ENCODE results near the gene FAM193A. TPM values are rescaled to one million over a fixed set of nuclear protein-coding genes. Genes with fewer than 3 reads are reported as not detected.
"Not testable (repeated sequence)": the region's sequence is repeated elsewhere in the genome, so short reads cannot be mapped to it uniquely, and the experiment has no call there.

FAM193A gene
- total RNA-seq, 4 donors from 2014 or later: 16.7 to 18.9 (median 18.0) TPM

GRCh38 chr4:2672700-2673099 lies 136.3 kb downstream of the FAM193A start:
- H3K4me1 ChIP-seq: peaks cover 3 to 8% of the 10 kb centered on the region in 2 donors
- in situ Hi-C loops (cut with MboI; ENCODE audit: low sequenced_read_pairs in 4 of 4): no loop called here
- H3K9me3 ChIP-seq: no peaks in the 10 kb centered on the region
- TF ChIP-seq, protein P1, sequence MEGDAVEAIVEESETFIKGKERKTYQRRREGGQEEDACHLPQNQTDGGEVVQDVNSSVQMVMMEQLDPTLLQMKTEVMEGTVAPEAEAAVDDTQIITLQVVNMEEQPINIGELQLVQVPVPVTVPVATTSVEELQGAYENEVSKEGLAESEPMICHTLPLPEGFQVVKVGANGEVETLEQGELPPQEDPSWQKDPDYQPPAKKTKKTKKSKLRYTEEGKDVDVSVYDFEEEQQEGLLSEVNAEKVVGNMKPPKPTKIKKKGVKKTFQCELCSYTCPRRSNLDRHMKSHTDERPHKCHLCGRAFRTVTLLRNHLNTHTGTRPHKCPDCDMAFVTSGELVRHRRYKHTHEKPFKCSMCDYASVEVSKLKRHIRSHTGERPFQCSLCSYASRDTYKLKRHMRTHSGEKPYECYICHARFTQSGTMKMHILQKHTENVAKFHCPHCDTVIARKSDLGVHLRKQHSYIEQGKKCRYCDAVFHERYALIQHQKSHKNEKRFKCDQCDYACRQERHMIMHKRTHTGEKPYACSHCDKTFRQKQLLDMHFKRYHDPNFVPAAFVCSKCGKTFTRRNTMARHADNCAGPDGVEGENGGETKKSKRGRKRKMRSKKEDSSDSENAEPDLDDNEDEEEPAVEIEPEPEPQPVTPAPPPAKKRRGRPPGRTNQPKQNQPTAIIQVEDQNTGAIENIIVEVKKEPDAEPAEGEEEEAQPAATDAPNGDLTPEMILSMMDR (IDR thresholded peaks at IDR 0.05 in 4 of 5, conservative IDR thresholded peaks at IDR 0.05 in 1 of 5): no peak
- no peak for TF ChIP-seq POLR2A (IDR thresholded peaks at IDR 0.05)
- no peak overlapping the region for H3K27ac ChIP-seq
- no peak overlapping the region for H3K4me3 ChIP-seq
- H3K36me3 ChIP-seq: peaks cover 0 to 36% of the 10 kb centered on the region in 2 donors
- intact Hi-C loops (cut with DNase I; ENCODE audit: low total_unique reads): no loop called here
- DNase-seq: no peak
- ATAC-seq: no peak
- H3K27me3 ChIP-seq: no peaks in the 10 kb centered on the region

- H3K9me3 ChIP-seq: no peaks in the 10 kb centered on the region
- intact Hi-C loops (cut with DNase I; ENCODE audit: low total_unique reads) (no loop called here), in situ Hi-C loops (cut with MboI; ENCODE audit: low sequenced_read_pairs in 4 of 4) (no loop called here)
- ATAC-seq: no peak
- H3K4me1 ChIP-seq: peaks cover 3 to 8% of the 10 kb centered on the region in 2 donors
- DNase-seq: no peak
- no peak overlapping the region for H3K27ac ChIP-seq
- no peaks in the 10 kb centered on the region for H3K27me3 ChIP-seq
- H3K4me3 ChIP-seq: no peak overlapping the region
- TF ChIP-seq, protein P1 (IDR thresholded peaks at IDR 0.05 in 4 of 5, conservative IDR thresholded peaks at IDR 0.05 in 1 of 5): no peak
- TF ChIP-seq POLR2A (IDR thresholded peaks at IDR 0.05): no peak
- peaks cover 0 to 36% of the 10 kb centered on the region in 2 donors for H3K36me3 ChIP-seq
These were observed 136.7 kb downstream of the FAM193A start for GRCh38 chr4:2673157-2673556.

GRCh38 chr4:2679762-2680161 lies 143.3 kb downstream of the FAM193A start:
- ATAC-seq: not testable (repeated sequence)

GRCh38 chr4:2684486-2684885 lies 148.0 kb downstream of the FAM193A start:
- intact Hi-C loops (cut with DNase I; ENCODE audit: low total_unique reads): no loop called here
- TF ChIP-seq POLR2A (IDR thresholded peaks at IDR 0.05): no peak
- TF ChIP-seq, protein P1 (IDR thresholded peaks at IDR 0.05 in 4 of 5, conservative IDR thresholded peaks at IDR 0.05 in 1 of 5): no peak
- no peak for ATAC-seq
- in situ Hi-C loops (cut with MboI; ENCODE audit: low sequenced_read_pairs in 4 of 4): no loop called here
- DNase-seq: no peak
- no peak overlapping the region for H3K27ac ChIP-seq
- H3K4me1 ChIP-seq: no peaks in the 10 kb centered on the region
- no peak overlapping the region for H3K4me3 ChIP-seq
- H3K9me3 ChIP-seq: no peaks in the 10 kb centered on the region
- H3K27me3 ChIP-seq: no peaks in the 10 kb centered on the region
- peaks cover 0 to 32% of the 10 kb centered on the region in 2 donors for H3K36me3 ChIP-seq

More at GRCh38 chr4:2679762-2680161, 143.3 kb downstream of the FAM193A start:
- DNase-seq; H3K4me3 ChIP-seq; H3K9me3 ChIP-seq; H3K27me3 ChIP-seq; H3K27ac ChIP-seq; in situ Hi-C loops (cut with MboI; ENCODE audit: low sequenced_read_pairs in 4 of 4); H3K4me1 ChIP-seq; intact Hi-C loops (cut with DNase I; ENCODE audit: low total_unique reads): not testable (repeated sequence)
- H3K36me3 ChIP-seq: peaks cover 0 to 14% of the 10 kb centered on the region in 2 donors

DNA sequence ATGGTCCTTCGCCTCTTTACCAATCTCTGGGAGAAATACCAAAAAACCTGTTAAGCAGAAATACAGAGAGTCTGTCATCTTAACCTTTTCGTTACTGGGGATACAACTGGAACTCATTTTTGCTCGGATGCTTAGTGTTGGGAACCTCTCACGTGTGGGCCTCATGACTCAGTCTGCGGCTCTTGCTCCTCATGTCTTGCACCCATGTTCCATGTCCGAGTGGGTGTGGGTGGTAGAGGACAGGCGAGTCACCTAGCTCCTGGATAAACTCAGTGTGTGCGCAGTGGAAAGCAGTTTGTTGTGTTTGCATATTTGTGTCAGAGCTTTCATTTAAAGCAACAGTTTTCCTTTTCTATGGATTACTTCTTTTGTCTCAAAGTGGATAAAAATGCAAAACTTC lies 149.1 kb downstream of the FAM193A start:
- Histone ChIP-seq H3K4me1 (no peaks in the 10 kb centered on the region), H3K36me3 (peaks cover 0 to 40% of the 10 kb centered on the region in 2 donors), H3K27ac (no peak overlapping the region), H3K27me3 (no peaks in the 10 kb centered on the region), H3K9me3 (no peaks in the 10 kb centered on the region), H3K4me3 (no peak overlapping the region)
- ATAC-seq (no peak), DNase-seq (no peak)
- in situ Hi-C loops (cut with MboI; ENCODE audit: low sequenced_read_pairs in 4 of 4) (no loop called here), intact Hi-C loops (cut with DNase I; ENCODE audit: low total_unique reads) (no loop called here)
- no peak for TF ChIP-seq POLR2A (IDR thresholded peaks at IDR 0.05)
- TF ChIP-seq, protein P1 (IDR thresholded peaks at IDR 0.05 in 4 of 5, conservative IDR thresholded peaks at IDR 0.05 in 1 of 5): no peak

All from gastrocnemius medialis (tissue), 4 donors.